ENCODE results near the gene RNF130.

GRCh38 chr5:179906294-179906794, 165.2 kb downstream of the RNF130 start:
- no peak for TF ChIP-seq POLR2A (IDR thresholded peaks at IDR 0.05)
- TF ChIP-seq CTCF (IDR thresholded peaks at IDR 0.05) = no peak

Measured in vagina (tissue), 2 donors.